Panc1 (cell line): ENCODE data around the gene TSNAXIP1. TPM values are rescaled to one million over a fixed set of nuclear protein-coding genes. Genes with fewer than 3 reads are reported as not detected.

Experiments
- ATAC-seq: fragments of 200-7000 bp; cut with Tn5 transposase; 2 replicates; pipeline ENCODE4 v1.9.1; 2020; ENCODE audit warnings: mild to moderate bottlenecking, moderate library complexity
- BruUV-seq: library from RNA; stranded (reverse); fragments of 400-500 nt; replicated peaks from 2 replicates; lab custom pipeline; 2021; lab: Mats Ljungman, UMichigan
- CTCF ChIA-PET: fragments of 300-600 bp; sonication (Branson Sonifier 250); formaldehyde crosslinking; loops from one replicate; lab custom pipeline; 2022; ENCODE audit warnings: antibody characterized with exemption; lab: Charles Lee
- POLR2A ChIA-PET: fragments of 300-600 bp; sonication (Branson Sonifier 250); formaldehyde crosslinking; loops from one replicate; lab custom pipeline; 2022; ENCODE audit warnings: antibody characterized with exemption; lab: Charles Lee
- DNase-seq: peaks from one replicate; pipeline ENCODE4 v3.0.0-alpha.2; 2010; ENCODE audit warnings: low read depth, low spot score
- H3K27ac ChIP-seq: 2 replicates; pipeline ENCODE4 v1.5.1; 2011; ENCODE audit warnings: mild to moderate bottlenecking, low read length, inconsistent platforms
- H3K27me3 ChIP-seq: fragments of 200-500 bp; sonication (Bioruptor generic); 2 replicates; pipeline ENCODE4 v1.6.0; 2014; ENCODE audit warnings: low read length, inconsistent platforms; ENCODE audit not compliant: control insufficient read depth, insufficient read depth
- H3K36me3 ChIP-seq: fragments of 200-500 bp; sonication (Bioruptor generic); 2 replicates; pipeline ENCODE4 v1.5.1; 2014; ENCODE audit warnings: inconsistent platforms, mild to moderate bottlenecking, low read length, moderate library complexity; ENCODE audit not compliant: control insufficient read depth, insufficient read depth
- H3K4me1 ChIP-seq: 2 replicates; pipeline ENCODE4 v1.5.1; 2011; ENCODE audit warnings: inconsistent platforms, mild to moderate bottlenecking, low read length, moderate library complexity; ENCODE audit not compliant: control insufficient read depth, insufficient read depth
- H3K4me3 ChIP-seq, 2 experiments: 2 replicates each; pipeline ENCODE4 v1.5.1; 2011 to 2012; ENCODE audit warnings: low read depth in 2 of 2, low read length in 2 of 2, mild to moderate bottlenecking in 2 of 2, inconsistent platforms in 1 of 2, moderate library complexity in 1 of 2
- H3K9me3 ChIP-seq: fragments of 200-500 bp; sonication (Bioruptor generic); 2 replicates; pipeline ENCODE4 v1.5.1; 2014; ENCODE audit warnings: low read depth, mild to moderate bottlenecking, inconsistent platforms, low read length, moderate library complexity; ENCODE audit not compliant: control insufficient read depth, insufficient read depth
- POLR2AphosphoS5 ChIP-seq: IDR thresholded peaks from 2 replicates; pipeline ENCODE4 v1.6.1; 2012; ENCODE audit warnings: mild to moderate bottlenecking, low read depth, low read length, moderate library complexity
- SIN3A ChIP-seq: IDR thresholded peaks from 2 replicates; pipeline ENCODE4 v1.6.1; 2012; ENCODE audit warnings: low read depth, mild to moderate bottlenecking, low read length, moderate library complexity, borderline replicate concordance; ENCODE audit not compliant: insufficient read depth
- TCF7L2 ChIP-seq: IDR thresholded peaks from 2 replicates; pipeline ENCODE4 v1.6.1; 2011; ENCODE audit warnings: mild to moderate bottlenecking, low read depth, low read length, inconsistent platforms
- in situ Hi-C: cut with HindIII; loops from 2 replicates; pipeline ENCODE4 v1.10.0; 2016; ENCODE audit warnings: low sequenced_read_pairs, low pct_unique_long_range_greater_than_20kb
- intact Hi-C: fragments of 100-400 bp; cut with micrococcal nuclease; formaldehyde crosslinking; loops from one replicate; pipeline ENCODE4 v1.10.0; 2022; ENCODE audit not compliant: unreplicated experiment
- total RNA-seq: library from RNA; stranded (reverse); gene quantifications from one replicate; pipeline ENCODE4 v1.2.1, GENCODE V29; 2021; ENCODE audit not compliant: unreplicated experiment
- TF ChIP-seq, protein P1 (sequence below), 2 experiments: IDR thresholded peaks; 2 replicates each; pipeline ENCODE4 v1.6.1; 2011 to 2012; ENCODE audit warnings: low read depth in 2 of 2, control low read depth in 1 of 2, low read length in 1 of 2, mild to moderate bottlenecking in 1 of 2, moderate library complexity in 1 of 2; ENCODE audit not compliant: insufficient read depth in 1 of 2
- TF ChIP-seq, protein P2 (sequence below): fragments of 450-650 bp; IDR thresholded peaks from 2 replicates; pipeline ENCODE4 v1.5.1; 2017; ENCODE audit warnings: mild to moderate bottlenecking

The TSNAXIP1 gene
- total RNA-seq, 1 experiment from 2014 or later: 1.6 TPM

DNA sequence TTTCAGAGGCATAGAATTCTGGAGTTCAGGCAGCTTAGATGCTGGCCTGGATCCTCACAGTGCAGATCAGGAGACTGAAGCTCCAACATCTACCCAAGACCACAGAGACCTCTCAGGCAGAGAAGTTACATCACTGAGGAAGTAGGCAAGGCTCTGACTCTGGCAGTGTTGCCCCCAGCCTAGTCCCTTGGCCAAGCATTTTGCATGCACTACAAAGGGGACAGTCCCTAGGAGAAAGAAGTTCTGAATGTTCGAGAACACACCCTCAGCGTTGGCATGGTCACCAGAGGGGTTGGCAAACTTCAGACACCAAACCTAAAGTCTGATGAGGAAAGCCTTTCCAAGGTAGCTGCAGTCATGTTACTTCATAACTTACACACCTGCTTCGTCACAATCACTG is 2.8 kb upstream of the TSNAXIP1 start:
- CTCF ChIA-PET: interaction anchor here (0.7 kb wide), 1 partner anchor 132 kb away, joined by 6 read pairs; no protein-coding TSS in a partner anchor

DNA sequence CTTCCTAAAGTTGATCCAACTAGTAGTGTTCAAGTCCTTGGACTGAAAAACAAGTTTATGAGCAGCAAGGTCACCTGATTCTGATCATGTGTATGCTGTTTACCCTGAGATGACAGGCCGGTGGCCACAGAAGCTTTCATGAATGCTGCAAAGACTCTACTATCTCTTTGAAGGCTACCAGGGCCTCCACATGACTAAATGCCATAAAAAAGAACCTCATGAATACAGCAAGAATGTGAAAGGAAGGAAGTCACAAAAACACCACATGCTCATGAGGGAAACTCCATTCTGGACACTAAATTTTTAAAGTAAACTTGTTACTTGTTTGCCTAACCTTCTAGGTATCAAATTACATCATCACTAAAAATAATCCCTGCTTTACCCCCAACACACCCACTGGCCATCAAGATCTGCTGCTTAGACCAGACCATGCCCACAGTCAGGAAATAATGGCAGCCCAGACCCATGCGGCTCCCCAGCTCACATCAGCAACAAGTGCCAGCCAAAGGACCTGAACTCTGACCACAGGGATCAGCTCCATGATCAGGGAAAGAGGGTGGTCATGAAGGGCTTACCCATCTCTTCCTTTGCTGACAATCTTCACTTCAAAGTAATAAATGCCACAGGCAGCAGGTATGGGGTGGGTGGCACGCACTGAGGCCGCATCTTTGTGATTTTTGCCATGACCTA is 1.7 kb upstream of the TSNAXIP1 start:
- Histone ChIP-seq H3K4me3 (peak overlapping the region; percentile 92 to 96), H3K27ac (peak overlapping the region; percentile 85), H3K27me3 (no peaks in the 10 kb centered on the region), H3K9me3 (no peaks in the 10 kb centered on the region), H3K36me3 (no peaks in the 10 kb centered on the region; the same call in 1 of the 2 replicates), H3K4me1 (peaks cover 9% of the 10 kb centered on the region)
- DNase-seq (no peak), ATAC-seq (no peak)
- intact Hi-C loops: loop anchor here (10.0 kb wide), 1 partner anchor 130 kb away; no protein-coding TSS in a partner anchor
- CTCF ChIA-PET: no interaction called here
- POLR2A ChIA-PET: interaction anchor here (0.7 kb wide), 1 partner anchor 39 kb away, joined by 3 read pairs; no protein-coding TSS in a partner anchor
- TF ChIP-seq POLR2AphosphoS5 (no peak), SIN3A (no peak)
- TF ChIP-seq, protein P1, sequence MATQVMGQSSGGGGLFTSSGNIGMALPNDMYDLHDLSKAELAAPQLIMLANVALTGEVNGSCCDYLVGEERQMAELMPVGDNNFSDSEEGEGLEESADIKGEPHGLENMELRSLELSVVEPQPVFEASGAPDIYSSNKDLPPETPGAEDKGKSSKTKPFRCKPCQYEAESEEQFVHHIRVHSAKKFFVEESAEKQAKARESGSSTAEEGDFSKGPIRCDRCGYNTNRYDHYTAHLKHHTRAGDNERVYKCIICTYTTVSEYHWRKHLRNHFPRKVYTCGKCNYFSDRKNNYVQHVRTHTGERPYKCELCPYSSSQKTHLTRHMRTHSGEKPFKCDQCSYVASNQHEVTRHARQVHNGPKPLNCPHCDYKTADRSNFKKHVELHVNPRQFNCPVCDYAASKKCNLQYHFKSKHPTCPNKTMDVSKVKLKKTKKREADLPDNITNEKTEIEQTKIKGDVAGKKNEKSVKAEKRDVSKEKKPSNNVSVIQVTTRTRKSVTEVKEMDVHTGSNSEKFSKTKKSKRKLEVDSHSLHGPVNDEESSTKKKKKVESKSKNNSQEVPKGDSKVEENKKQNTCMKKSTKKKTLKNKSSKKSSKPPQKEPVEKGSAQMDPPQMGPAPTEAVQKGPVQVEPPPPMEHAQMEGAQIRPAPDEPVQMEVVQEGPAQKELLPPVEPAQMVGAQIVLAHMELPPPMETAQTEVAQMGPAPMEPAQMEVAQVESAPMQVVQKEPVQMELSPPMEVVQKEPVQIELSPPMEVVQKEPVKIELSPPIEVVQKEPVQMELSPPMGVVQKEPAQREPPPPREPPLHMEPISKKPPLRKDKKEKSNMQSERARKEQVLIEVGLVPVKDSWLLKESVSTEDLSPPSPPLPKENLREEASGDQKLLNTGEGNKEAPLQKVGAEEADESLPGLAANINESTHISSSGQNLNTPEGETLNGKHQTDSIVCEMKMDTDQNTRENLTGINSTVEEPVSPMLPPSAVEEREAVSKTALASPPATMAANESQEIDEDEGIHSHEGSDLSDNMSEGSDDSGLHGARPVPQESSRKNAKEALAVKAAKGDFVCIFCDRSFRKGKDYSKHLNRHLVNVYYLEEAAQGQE (IDR thresholded peaks at IDR 0.05; ENCODE audit: insufficient read depth in 1 of 2, low read depth in 2 of 2, low read length in 1 of 2): no peak
- in situ Hi-C loops: no loop called here
- TSS peak; percentile 86 for BruUV-seq

More for the DNA sequence above, 2.8 kb upstream of the TSNAXIP1 start:
- TF ChIP-seq TCF7L2 (no peak), SIN3A (no peak), POLR2AphosphoS5 (no peak)
- TF ChIP-seq, protein P2, sequence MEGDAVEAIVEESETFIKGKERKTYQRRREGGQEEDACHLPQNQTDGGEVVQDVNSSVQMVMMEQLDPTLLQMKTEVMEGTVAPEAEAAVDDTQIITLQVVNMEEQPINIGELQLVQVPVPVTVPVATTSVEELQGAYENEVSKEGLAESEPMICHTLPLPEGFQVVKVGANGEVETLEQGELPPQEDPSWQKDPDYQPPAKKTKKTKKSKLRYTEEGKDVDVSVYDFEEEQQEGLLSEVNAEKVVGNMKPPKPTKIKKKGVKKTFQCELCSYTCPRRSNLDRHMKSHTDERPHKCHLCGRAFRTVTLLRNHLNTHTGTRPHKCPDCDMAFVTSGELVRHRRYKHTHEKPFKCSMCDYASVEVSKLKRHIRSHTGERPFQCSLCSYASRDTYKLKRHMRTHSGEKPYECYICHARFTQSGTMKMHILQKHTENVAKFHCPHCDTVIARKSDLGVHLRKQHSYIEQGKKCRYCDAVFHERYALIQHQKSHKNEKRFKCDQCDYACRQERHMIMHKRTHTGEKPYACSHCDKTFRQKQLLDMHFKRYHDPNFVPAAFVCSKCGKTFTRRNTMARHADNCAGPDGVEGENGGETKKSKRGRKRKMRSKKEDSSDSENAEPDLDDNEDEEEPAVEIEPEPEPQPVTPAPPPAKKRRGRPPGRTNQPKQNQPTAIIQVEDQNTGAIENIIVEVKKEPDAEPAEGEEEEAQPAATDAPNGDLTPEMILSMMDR: no peak
- TF ChIP-seq, protein P1 (IDR thresholded peaks at IDR 0.05; ENCODE audit: insufficient read depth in 1 of 2, low read depth in 2 of 2, low read length in 1 of 2): no peak
- peaks cover 9% of the 10 kb centered on the region for H3K4me1 ChIP-seq
- no peaks in the 10 kb centered on the region for H3K27me3 ChIP-seq
- ATAC-seq (no peak), DNase-seq (no peak)
- H3K36me3 ChIP-seq: no peaks in the 10 kb centered on the region; the same call in 1 of the 2 replicates
- no peak overlapping the region for H3K4me3 ChIP-seq
- H3K27ac ChIP-seq: no peak overlapping the region
- POLR2A ChIA-PET: no interaction called here
- H3K9me3 ChIP-seq: no peaks in the 10 kb centered on the region
- intact Hi-C loops (loop anchor here (10.0 kb wide), 1 partner anchor 129 kb away; no protein-coding TSS in a partner anchor), in situ Hi-C loops (no loop called here)
- no TSS peak for BruUV-seq
